ENCODE measurements around the gene LCN10. TPM values are rescaled to one million over a fixed set of nuclear protein-coding genes. Genes with fewer than 3 reads are reported as not detected.
A peak's percentile ranks its signal among the peaks of the same experiment; 100 is the strongest.

LCN10 gene
- total RNA-seq, 1 donor from 2014 or later = 0.51 TPM

GRCh38 chr9:136721339-136722092 lies 21.2 kb downstream of the LCN10 start:
- Mint-ChIP-seq H3K27me3 (ENCODE audit: low read depth) (no peaks in the 10 kb centered on the region), H3K9me3 (no peaks in the 10 kb centered on the region), H3K36me3 (peaks cover 16% of the 10 kb centered on the region), H3K4me3 (no peak overlapping the region), H3K4me1 (peaks cover 18% of the 10 kb centered on the region), H3K27ac (no peak overlapping the region)
- DNase-seq (ENCODE audit: low spot score in 2 of 2, unreplicated experiment in 2 of 2) = no peak
- TF ChIP-seq, protein P1, sequence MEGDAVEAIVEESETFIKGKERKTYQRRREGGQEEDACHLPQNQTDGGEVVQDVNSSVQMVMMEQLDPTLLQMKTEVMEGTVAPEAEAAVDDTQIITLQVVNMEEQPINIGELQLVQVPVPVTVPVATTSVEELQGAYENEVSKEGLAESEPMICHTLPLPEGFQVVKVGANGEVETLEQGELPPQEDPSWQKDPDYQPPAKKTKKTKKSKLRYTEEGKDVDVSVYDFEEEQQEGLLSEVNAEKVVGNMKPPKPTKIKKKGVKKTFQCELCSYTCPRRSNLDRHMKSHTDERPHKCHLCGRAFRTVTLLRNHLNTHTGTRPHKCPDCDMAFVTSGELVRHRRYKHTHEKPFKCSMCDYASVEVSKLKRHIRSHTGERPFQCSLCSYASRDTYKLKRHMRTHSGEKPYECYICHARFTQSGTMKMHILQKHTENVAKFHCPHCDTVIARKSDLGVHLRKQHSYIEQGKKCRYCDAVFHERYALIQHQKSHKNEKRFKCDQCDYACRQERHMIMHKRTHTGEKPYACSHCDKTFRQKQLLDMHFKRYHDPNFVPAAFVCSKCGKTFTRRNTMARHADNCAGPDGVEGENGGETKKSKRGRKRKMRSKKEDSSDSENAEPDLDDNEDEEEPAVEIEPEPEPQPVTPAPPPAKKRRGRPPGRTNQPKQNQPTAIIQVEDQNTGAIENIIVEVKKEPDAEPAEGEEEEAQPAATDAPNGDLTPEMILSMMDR (IDR thresholded peaks at IDR 0.05; ENCODE audit: unreplicated experiment) = no peak

GRCh38 chr9:136720898-136721338 lies 21.8 kb downstream of the LCN10 start:
- peaks cover 13% of the 10 kb centered on the region for H3K36me3 Mint-ChIP-seq
- peaks cover 12% of the 10 kb centered on the region for H3K4me1 Mint-ChIP-seq
- H3K27ac Mint-ChIP-seq = no peak overlapping the region
- no peaks in the 10 kb centered on the region for H3K27me3 Mint-ChIP-seq (ENCODE audit: low read depth)
- H3K9me3 Mint-ChIP-seq = no peaks in the 10 kb centered on the region
- TF ChIP-seq, protein P1 (IDR thresholded peaks at IDR 0.05; ENCODE audit: unreplicated experiment) = no peak
- DNase-seq (ENCODE audit: low spot score in 2 of 2, unreplicated experiment in 2 of 2) = no peak
- H3K4me3 Mint-ChIP-seq = no peak overlapping the region

DNA sequence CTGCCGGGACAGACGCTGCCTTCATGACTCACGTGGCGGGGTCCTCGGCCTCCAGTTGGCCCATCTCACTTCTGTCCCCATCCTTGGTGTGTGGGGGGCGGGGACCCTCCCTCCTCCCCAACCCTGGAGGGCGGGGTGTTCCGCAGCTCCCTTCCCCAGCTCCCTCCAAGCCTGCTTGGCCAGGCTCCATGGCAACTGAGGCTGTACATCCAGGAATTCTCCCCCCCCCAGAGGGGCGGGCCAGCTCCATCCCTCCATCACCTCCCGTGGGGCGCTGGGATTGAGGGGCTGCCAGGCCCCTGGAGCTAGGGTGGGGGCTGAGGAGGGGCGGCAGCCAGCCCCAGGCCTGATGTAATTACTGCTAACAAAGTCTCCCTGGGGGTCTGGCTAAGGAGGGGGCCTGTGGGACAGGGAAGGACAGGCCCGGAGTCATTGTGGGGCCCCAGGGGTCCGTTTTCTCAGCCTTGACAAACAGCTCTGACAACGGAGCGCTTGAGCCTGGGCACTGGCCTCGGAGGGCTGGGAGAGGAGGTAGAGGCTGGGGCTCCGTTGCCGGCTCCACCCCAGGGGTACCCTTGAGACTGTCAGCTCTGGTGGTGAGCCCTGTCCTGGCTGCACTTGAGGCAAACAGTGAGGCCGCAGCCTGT lies 22.4 kb downstream of the LCN10 start:
- peaks cover 7% of the 10 kb centered on the region for H3K4me1 Mint-ChIP-seq
- no peaks in the 10 kb centered on the region for H3K27me3 Mint-ChIP-seq (ENCODE audit: low read depth)
- peak overlapping the region; percentile 50 for H3K27ac Mint-ChIP-seq
- no peaks in the 10 kb centered on the region for H3K9me3 Mint-ChIP-seq
- H3K4me3 Mint-ChIP-seq = no peak overlapping the region
- peaks cover 15% of the 10 kb centered on the region for H3K36me3 Mint-ChIP-seq
- TF ChIP-seq, protein P1 (IDR thresholded peaks at IDR 0.05; ENCODE audit: unreplicated experiment) = no peak
- no peak for DNase-seq (ENCODE audit: low spot score in 2 of 2, unreplicated experiment in 2 of 2)

- Mint-ChIP-seq H3K9me3 (no peaks in the 10 kb centered on the region), H3K36me3 (peaks cover 12% of the 10 kb centered on the region), H3K27me3 (ENCODE audit: low read depth) (no peaks in the 10 kb centered on the region), H3K4me3 (no peak overlapping the region), H3K4me1 (peaks cover 5% of the 10 kb centered on the region), H3K27ac (no peak overlapping the region)
- TF ChIP-seq, protein P1 (IDR thresholded peaks at IDR 0.05; ENCODE audit: unreplicated experiment) = no peak
- no peak for DNase-seq (ENCODE audit: low spot score in 2 of 2, unreplicated experiment in 2 of 2)
These were observed 23.4 kb downstream of the LCN10 start for GRCh38 chr9:136719195-136719880.

DNA sequence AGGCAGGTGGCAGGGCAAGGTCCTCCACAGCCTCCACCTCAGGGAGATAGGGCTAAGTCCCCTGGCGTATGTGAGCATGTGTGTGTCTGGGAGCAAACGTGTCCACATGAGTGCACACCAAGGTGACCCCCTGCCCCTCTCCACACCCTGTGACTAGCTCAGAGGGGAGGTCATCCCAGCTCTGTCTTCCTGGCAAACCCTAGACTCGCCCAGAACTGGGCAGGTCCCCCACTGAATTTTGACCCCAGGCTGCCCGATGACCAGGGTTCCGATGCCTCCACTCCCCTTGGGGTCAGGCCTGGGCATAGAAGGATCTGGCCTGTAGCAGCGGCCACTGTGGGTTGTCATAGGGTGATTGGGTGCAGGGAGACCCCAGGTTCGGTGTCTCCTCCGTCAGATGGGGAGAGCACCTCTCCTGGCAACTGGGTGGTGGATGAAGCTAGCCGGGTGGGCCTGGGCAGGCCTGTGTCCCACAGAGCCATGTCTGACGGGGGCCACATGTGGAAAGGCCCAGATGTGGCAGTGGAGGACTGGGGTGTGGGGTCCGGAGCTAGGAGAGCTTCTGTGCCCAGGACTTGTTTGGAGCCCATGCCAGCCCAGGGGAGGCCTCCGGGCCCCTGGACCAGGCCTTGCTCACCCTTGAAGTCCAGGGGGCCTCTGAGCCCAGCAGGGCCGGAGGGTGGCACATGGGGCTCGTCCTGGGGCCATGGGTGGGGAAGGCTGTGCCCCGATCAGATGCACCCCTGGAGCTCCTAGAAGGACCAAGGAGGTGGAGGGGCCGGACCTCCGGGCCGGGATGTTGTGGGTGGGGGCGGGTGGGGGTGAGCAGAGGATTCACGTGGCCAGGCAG lies 24.2 kb downstream of the LCN10 start:
- Mint-ChIP-seq H3K4me1 (peaks cover 8% of the 10 kb centered on the region), H3K4me3 (no peak overlapping the region), H3K27me3 (ENCODE audit: low read depth) (no peaks in the 10 kb centered on the region), H3K9me3 (no peaks in the 10 kb centered on the region), H3K27ac (no peak overlapping the region), H3K36me3 (peaks cover 5% of the 10 kb centered on the region)
- no peak for DNase-seq (ENCODE audit: low spot score in 2 of 2, unreplicated experiment in 2 of 2)
- TF ChIP-seq, protein P1 (IDR thresholded peaks at IDR 0.05; ENCODE audit: unreplicated experiment) = no peak

Data from mesothelial cell of epicardium (in vitro differentiated cells).